Hepatocyte (in vitro differentiated cells): ENCODE data around the gene RBM33.

Source experiments
- EZH2 ChIP-seq: fragments of 200-600 bp; sonication (generic); IDR thresholded peaks from 2 replicates; pipeline ENCODE4 v1.6.1; 2016; ENCODE audit warnings: antibody characterized with exemption, mild to moderate bottlenecking, borderline replicate concordance
- TF ChIP-seq, protein P1 (sequence below): fragments of 200-600 bp; sonication (generic); IDR thresholded peaks from 2 replicates; pipeline ENCODE4 v1.5.1; 2016; ENCODE audit warnings: antibody characterized with exemption, mild to moderate bottlenecking; ENCODE audit not compliant: poor library complexity

DNA sequence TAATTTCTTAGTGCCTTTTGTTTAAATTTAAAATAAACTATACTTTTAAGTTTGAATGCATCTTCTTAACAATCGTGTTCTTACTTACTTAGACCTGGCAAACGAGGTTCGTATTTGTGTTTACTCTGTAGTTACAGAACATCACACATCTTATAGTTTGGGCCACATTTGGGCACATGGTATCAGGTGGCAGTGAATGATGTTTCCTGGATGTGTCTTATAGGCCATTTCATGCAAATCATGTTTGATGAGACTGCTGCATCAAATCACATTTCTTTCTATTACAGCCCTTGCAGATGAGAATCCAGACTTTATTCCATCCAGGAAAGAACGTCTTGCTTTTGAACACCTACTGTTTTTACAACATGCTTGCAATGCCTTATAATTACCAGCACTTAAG is 78.5 kb downstream of the RBM33 start:
- TF ChIP-seq, protein P1, sequence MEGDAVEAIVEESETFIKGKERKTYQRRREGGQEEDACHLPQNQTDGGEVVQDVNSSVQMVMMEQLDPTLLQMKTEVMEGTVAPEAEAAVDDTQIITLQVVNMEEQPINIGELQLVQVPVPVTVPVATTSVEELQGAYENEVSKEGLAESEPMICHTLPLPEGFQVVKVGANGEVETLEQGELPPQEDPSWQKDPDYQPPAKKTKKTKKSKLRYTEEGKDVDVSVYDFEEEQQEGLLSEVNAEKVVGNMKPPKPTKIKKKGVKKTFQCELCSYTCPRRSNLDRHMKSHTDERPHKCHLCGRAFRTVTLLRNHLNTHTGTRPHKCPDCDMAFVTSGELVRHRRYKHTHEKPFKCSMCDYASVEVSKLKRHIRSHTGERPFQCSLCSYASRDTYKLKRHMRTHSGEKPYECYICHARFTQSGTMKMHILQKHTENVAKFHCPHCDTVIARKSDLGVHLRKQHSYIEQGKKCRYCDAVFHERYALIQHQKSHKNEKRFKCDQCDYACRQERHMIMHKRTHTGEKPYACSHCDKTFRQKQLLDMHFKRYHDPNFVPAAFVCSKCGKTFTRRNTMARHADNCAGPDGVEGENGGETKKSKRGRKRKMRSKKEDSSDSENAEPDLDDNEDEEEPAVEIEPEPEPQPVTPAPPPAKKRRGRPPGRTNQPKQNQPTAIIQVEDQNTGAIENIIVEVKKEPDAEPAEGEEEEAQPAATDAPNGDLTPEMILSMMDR: no peak
- no peak for TF ChIP-seq EZH2
